HG03439 (cell line): Measurements from ENCODE around the gene GCDH.
"Not testable (repeated sequence)": the region's sequence is repeated elsewhere in the genome, so short reads cannot be mapped to it uniquely, and the experiment has no call there.

ENCODE experiments used
- ATAC-seq: cut with Tn5 transposase; IDR thresholded peaks from one replicate; pipeline ENCODE4 v1.9.1; 2021; ENCODE audit warnings: mild to moderate bottlenecking, moderate library complexity; ENCODE audit not compliant: unreplicated experiment

Gene GCDH

GRCh38 chr19:12890787-12891552, at the start of gene GCDH:
Gene GCDH (plus strand): TSS chr19:12891160. CDS start chr19:12891305, 145 bp downstream.
- ATAC-seq: peak; percentile 87

GRCh38 chr19:12842511-12842910, 48.4 kb upstream of the GCDH start:
- no peak for ATAC-seq

DNA sequence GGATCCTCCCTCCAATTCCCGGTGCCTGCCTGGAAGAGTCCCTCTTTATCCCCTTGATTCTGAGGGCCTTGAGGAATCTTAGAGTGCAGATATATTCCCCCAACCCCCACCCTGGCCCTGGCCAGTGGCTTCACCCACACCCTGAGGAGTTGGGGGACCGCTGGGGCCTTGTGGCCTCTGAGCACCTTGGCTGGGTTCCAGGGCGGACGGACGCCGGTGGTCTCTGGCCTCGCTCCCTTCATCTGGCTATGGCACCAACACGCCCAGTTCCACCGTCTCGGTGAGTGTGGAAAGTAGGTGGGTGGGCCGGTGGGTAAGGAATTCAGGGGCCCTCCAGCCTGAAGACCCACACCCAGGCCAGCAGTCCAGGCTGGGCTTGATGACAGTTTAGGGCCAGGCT, 47.6 kb upstream of the GCDH start:
- ATAC-seq: no peak

- ATAC-seq: no peak
These were observed 46.8 kb upstream of the GCDH start for GRCh38 chr19:12843999-12844732.

DNA sequence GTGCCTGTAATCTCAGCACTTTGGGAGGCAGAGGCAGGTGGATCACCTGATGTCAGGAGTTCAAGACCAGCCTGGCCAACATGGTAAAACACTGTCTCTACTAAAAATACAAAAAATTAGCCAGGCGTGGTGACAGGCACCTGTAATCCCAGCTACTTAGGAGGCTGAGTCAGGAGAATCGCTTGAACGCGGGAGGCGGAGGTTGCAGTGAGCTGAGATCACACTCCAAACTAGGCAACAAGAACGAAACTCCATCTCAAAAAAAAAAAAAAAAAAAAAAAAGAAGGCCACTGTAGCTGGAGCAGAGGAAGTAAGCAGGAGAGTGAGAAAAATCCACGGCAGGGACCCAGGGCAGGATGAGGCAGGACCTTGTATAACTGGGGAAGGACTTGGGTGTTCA, 44.3 kb upstream of the GCDH start:
- not testable (repeated sequence) for ATAC-seq

DNA sequence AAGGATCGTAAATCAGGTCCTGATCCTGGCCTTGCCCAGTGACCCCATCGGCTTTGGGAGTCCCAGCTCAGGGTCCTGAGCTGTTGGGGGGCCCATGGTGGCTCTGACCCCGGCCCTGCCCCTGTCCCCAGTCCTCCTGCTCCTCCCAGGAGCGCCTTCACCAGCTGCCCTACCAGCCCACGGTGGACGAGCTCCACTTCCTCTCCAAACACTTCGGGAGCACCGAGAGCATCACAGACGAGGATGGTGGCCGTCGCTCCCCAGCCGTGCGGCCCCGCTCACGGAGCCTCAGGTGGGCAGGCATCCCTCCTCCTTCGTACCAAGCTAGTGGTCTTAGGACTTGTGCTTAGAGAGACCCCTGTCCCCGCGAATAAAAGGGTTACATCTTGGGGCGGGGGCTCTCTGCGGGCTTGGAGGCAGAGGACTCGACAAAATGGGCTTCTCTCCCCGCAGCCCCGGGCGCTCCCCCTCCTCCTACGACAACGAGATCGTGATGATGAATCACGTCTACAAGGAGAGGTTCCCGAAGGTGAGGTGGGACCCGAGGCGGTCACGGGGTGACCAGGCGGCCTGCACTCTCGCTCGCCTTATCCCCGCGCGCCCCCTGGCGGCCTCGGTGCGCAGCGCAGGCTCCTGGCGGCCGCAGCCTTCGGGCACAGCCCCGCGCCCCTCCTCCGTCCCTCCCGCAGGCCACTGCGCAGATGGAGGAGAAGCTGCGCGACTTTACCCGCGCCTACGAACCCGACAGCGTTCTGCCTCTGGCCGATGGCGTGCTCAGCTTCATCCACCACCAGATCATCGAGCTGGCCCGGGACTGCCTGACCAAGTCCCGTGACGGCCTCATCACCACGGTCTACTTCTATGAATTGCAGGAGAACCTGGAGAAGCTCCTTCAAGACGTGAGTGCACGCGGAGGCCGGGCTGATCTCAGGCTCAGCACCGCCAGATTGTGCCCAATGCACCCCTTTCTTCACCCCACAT, 43.5 kb upstream of the GCDH start:
- peak; percentile 69 for ATAC-seq

GRCh38 chr19:12856653-12857052, 34.3 kb upstream of the GCDH start:
- ATAC-seq: no peak

DNA sequence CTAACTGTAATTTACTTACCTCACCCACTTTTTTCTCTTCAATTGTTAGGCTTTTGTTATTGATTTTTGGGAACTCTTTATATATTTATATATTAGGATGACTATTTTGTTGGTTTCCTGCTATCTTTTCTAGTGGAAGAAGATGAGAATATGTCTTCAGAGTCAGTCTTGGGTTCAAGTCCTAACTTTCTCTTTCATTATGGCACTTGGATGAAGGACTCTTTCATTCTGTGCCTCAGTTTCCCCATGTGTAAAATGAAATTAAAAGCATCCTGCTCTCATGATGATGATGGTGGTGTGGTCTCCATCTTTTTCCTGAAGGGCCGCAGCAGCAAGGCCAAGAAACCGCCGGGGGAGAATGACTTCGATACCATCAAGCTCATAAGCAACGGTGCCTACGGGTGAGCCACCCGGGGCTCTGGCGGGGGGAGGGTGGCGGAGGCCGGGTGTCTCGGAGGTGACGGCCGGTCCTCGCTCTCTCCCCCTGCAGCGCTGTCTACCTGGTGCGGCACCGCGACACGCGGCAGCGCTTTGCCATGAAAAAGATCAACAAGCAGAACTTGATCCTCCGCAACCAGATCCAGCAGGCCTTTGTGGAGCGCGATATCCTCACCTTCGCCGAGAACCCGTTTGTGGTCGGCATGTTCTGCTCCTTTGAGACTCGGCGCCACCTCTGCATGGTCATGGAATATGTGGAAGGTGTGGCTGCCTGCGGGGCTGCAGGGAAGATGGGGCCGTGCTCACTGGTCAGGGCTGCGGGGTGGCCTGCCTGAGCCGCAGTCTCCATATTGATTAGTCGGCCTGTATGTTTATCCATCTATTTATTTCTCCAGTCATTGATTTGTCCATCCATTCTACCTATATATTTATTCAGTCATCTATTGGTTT, 32.7 kb upstream of the GCDH start:
- ATAC-seq: no peak

GRCh38 chr19:12859546-12859945, 31.4 kb upstream of the GCDH start:
- no peak for ATAC-seq

DNA sequence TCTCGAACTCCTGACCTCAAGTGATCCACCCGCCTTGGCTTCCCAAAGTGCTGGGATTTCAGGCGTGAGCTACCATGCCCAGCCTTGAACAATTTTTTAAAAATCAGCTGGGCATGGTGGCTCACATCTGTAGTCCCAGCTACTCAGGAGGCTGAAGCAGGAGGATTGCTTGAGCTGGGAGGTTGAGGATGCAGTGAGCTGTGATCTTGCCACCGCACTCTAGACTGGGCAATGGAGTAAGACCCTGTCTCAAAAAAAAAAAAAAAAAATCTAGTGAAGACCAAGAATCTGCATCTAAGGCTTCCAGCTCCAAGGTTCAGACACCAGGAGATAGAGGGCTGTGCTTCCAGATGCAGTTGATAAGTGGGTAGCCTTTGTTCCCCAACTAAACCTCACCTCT, 26.8 kb upstream of the GCDH start:
- no peak for ATAC-seq

DNA sequence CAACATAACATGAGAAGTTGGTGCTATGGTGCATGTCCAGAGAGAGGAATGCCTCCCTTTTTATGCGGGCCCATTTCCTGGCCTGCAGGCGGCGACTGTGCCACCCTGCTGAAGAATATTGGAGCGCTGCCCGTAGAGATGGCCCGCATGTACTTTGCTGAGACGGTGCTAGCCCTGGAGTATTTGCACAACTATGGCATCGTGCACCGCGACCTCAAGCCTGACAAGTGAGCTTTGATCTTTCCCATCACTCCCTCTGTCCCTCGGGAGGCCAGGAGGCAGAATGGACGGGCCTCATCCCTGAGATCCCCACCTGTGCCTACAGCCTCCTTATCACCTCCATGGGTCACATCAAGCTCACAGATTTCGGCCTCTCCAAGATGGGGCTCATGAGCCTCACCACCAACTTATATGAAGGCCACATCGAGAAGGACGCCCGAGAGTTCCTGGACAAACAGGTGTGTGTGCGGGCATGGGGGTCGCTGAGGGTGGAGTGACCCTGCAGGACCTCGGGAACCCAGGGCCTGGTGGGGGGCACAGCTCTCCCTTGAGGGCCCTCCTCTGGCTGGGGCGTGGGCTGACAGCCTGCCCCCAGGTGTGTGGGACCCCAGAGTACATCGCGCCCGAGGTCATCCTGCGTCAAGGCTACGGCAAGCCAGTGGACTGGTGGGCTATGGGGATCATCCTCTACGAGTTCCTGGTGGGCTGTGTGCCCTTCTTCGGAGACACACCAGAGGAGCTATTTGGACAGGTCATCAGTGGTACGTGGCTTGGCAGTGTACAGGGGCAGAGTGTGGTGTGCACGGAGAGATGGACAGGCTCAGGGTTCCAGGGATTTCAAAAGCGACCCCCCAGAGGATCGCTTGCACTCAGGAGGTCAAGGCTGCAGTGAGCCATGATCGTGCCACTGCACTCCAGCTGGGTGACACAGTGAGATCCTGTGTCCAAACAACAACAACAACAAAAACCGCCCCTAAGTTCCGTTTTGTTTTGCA, 25.9 kb upstream of the GCDH start:
- ATAC-seq: no peak

- ATAC-seq: no peak
These were observed 25.1 kb upstream of the GCDH start for GRCh38 chr19:12865746-12866415.

DNA sequence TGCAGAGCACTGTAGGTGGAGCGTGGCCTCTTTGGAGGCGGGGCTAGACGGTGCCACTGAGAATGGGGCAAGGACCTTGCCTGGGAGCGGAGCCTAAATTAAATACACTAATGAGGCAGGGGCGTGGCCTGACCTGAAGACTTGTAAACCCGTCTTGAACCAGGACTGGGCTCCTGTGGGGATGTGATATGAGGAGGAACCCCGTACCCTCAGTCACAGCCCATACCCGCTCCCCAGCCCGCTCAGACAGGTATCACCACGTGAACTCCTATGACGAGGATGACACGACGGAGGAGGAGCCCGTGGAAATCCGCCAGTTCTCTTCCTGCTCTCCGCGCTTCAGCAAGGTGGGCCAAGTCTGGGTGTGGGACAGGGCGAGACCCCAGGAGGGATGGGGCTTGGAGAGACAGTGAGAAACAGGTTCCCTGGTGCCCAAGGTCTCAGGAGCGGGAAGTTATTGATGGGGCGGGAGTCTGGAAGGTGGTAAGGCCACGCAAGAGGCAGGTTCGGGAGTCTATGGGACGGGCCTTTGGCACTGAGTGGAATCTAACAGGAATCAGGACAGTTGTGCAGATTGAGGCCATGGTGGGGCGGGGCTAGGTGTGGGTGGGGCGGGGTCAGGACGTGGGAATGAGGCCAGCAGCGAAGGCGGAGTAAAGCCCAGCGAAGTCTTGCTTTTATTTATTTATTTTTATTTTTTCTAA, 24.4 kb upstream of the GCDH start:
- ATAC-seq: no peak

DNA sequence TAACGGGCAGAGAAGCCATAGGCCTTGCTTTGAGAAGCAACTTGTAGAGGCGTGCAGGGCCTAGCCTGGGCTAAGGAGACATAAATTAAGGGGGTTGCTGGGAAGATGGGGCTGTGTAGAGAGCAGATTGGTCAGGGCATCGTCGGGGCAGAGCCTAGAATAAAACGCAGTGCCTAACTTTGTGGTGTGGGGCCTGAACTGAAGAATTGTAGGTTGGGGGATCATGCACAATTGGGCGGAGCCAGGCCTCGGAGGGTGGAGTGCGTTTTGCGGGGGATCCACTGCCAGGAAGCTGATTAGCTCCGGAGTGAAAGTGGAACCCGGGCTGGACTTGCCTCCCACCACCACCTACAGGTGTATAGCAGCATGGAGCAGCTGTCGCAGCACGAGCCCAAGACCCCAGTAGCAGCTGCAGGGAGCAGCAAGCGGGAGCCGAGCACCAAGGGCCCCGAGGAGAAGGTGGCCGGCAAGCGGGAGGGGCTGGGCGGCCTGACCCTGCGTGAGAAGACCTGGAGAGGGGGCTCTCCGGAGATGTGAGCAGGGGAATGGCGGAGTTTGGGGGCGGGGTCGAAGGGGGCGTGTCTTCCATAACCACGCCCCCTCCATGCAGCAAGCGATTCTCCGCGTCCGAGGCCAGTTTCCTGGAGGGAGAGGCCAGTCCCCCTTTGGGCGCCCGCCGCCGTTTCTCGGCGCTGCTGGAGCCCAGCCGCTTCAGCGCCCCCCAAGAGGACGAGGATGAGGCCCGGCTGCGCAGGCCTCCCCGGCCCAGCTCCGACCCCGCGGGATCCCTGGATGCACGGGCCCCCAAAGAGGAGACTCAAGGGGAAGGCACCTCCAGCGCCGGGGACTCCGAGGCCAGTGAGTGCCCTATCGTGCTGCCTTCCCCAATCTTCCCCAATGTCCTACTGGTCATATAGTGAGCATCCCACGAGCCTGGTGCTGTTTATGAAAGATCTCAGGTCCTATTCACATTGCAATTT, 23.6 kb upstream of the GCDH start:
- no peak for ATAC-seq

DNA sequence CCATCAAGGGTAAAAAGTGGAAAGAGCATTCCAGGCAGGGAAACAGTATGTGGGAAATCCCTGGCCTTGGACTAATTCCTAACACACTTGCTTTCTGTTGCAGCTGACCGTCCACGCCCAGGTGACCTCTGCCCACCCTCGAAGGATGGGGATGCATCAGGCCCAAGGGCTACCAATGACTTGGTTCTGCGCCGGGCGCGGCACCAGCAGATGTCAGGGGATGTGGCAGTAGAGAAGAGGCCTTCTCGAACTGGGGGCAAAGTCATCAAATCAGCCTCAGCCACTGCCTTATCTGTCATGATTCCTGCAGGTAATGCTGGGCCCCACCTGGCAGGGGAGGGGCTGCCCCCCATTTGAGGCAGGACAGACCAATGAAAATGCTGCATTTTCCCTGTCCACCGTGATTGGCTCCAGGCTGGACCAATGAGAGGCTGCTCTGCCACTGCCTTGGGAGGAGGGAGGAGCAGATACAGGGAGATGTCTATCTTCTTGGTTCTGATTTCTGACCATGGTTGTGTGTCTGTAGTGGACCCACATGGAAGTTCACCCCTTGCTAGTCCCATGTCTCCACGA, 22.3 kb upstream of the GCDH start:
- no peak for ATAC-seq

DNA sequence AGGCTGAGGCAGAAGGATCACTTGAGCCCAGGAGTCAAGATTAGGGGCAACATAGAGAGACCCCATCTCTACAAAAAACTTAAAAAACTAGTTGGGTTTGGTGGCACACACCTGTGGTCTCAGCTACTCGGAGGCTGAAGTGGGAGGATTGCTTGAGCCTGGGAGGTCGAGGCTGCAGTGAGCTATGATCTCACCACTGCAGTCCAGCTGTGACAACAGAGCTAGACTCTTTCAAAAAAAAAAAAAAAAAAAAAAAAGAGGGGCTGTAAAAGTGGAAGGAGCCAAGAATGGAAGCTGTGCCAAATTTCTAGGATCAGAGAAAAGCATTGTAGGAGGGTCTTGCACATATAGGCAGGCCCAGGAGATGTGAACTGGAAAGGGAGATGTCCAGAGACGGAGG, 19.3 kb upstream of the GCDH start:
- no peak for ATAC-seq
